Fibroblast of the conjunctiva (primary cell): ENCODE measurements around the gene SRRM2.

Experiments
- DNase-seq: peaks from one replicate; pipeline ENCODE4 v3.0.0-alpha.2; 2010; ENCODE audit warnings: low read depth

The SRRM2 gene

DNA sequence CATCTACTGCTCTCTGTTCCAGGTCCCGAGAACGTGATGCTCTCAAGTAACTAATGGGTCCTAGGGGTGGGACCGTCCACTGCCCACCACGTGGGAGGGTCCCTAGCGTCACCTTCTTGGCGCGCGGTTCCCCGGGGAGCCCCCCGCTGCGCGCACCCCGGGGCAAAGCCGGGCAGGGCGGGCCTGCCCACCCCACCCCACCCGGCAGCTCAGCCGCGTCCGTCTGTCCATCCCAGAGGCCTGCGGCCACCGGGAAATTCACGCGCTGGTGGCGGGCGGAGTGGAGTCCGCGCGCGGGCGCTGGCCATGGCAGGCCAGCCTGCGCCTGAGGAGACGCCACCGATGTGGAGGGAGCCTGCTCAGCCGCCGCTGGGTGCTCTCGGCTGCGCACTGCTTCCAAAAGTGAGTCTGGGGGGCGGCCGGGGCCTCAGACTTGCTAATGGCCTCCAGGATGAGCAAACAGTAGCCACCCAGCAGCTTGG is 46.3 kb downstream of the SRRM2 start:
- no peak for DNase-seq

DNA sequence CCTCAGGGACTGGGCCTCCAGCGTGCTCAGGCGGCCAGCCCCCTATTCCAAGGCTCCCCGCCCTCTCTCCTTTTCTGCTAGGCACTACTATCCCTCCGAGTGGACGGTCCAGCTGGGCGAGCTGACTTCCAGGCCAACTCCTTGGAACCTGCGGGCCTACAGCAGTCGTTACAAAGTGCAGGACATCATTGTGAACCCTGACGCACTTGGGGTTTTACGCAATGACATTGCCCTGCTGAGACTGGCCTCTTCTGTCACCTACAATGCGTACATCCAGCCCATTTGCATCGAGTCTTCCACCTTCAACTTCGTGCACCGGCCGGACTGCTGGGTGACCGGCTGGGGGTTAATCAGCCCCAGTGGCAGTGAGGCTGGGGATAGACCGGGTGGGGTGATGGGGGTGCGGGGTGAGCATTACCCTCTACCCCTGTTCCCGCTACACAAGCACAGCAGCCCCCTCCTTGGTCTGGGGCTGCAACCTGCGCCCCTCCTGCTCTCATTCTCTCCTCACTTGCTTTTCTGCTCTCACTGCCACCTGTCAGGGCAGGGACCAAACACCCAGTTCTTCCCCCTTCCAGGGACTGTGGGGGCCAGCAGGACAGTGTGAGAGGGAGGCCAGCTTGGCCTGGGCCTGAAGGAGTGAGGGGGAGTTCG is 46.9 kb downstream of the SRRM2 start:
- DNase-seq, result no peak

- DNase-seq, result no peak
Observed at GRCh38 chr16:2799859-2800226, 47.4 kb downstream of the SRRM2 start.

GRCh38 chr16:2803545-2804195 is 51.2 kb downstream of the SRRM2 start:
- DNase-seq, result no peak

DNA sequence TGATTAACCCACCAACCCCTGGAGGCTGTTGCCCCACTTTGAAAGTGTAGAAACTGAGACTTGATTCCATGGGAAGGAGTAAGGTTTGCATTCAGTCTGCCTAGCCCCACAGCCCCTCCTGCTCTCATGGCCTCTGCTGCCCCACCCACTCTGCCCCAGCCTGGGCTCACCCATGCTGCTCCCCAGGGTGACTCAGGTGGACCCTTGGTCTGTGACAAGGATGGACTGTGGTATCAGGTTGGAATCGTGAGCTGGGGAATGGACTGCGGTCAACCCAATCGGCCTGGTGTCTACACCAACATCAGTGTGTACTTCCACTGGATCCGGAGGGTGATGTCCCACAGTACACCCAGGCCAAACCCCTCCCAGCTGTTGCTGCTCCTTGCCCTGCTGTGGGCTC is 52.3 kb downstream of the SRRM2 start:
- no peak for DNase-seq

DNA sequence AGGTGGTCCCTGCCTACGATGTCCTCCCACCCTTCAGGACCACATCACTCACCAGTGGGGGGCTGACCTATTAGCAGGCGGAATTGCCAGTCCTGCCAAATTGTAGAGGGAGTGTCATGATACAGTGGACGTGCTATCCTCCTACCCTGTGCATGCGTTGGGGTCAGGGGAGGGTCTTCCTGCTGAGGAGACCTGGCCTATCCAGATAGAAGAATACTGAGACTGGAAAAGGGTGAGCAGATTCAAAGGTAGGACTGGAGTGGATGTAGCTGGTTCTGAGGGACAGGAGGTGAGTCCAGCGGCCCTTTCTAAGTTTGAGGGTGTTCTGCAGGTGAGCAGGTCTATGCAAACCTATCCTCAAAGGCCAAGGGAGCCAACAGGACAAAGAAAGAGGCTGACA is 53.8 kb downstream of the SRRM2 start:
- no peak for DNase-seq

- DNase-seq, result no peak
Observed at GRCh38 chr16:2808181-2808580, 55.7 kb downstream of the SRRM2 start.

- no peak for DNase-seq
Observed at GRCh38 chr16:2809149-2809760, 56.8 kb downstream of the SRRM2 start.

DNA sequence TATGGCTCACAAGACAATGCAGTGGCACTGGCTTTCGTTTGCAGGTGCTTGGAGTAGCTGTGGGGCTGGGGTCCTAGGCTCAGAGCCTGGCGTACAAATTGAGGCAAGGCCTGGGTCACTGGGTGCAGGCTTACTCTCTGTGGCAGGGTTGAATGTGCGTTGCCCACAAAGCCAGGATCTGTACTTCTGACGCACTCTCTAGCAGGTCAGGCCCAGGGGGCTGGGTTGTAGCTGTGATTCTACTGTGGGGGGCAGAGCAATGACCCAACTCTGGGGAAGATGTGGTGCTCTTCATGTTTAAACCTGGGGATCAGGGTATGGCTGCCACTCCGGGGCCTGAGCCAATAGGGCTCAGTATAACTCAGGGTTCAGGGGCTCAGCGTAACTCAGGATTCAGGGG is 58.2 kb downstream of the SRRM2 start:
- no peak for DNase-seq

DNA sequence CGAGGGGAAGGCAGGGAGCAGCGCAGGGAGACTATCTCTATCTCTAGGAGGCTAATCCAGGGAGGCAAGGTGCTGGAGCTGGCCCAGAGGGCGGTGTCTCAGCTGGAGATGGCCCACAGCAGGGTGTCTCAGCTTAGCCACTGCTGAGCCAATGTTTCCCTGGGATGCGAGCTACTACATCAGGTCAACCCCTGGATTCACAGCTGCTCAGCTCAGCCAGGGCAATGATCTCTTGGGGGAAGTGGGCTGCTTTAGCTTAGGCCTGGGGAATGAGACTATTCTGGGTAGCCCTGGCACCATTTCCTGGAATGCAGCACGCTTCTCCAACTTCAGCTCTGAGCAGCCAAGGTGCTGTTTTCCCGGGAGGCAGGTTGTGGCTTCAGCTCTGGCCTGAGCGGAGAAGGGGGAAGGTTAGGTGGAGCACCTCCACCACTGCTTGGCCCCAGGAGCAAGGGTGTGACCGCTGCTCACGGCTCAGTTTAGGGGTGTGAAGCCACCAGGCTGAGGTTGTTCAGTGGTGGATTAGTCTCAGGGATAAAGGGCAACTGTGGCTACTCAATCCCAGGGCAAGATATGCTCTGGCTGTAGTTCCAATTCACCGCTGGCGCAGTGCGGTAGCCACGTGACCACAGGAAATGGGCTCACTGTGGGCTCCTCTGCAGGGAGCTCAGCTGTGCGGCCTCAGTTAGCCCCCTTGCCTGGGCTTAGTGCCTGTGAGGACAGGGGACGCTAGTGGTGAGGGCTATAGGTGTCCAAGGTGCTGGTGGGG is 59.4 kb downstream of the SRRM2 start:
- no peak for DNase-seq

DNA sequence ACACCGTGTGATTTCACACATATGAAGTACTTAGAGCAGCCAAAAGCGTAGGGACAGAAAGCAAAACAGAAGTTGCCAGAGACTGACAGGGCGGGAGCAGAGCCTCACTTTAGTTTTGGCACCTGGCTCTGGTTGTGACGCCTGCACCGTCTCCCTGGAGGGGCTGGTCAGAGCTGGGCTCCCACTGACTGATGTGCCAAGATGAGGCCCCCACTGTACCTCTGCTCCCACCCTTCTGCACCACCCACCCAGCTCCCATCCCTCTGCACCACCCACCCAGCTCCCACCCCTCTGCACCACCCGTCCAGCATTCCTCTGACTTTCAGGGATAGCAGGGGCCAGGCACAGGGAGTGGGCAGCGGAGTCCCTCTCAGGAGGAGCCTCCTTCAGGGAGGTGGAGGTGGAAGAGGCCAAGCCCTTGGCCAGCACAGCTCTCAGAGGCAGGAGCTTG is 61.4 kb downstream of the SRRM2 start:
- DNase-seq, result no peak

GRCh38 chr16:2814551-2815298 is 62.3 kb downstream of the SRRM2 start:
- DNase-seq, result no peak

GRCh38 chr16:2815299-2815771 is 62.9 kb downstream of the SRRM2 start:
- no peak for DNase-seq

DNA sequence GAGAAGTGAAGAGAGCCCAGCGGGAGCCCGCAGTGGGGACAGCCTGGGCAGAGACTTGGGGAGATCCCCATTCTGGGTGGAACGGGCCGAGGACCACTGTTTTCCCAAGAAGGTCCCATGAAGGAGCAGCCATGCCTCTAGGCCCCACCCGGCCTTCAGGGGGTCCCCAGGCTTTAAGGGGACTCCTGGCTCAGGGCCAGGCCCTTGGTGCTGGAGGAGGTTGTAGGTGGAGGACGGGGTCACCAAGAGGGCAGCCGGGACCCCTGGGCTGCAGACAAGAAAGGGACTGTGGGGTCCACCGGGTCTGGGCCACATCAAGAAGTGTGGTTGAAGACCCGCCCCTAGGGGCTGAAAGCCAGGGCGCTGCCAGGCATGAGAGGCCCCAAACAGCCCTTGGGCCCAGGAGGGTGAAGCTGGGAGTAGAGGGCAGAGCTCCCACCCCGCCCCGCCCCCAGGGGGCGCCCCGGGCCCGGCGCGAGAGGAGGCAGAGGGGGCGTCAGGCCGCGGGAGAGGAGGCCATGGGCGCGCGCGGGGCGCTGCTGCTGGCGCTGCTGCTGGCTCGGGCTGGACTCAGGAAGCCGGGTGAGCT is 64.4 kb downstream of the SRRM2 start, which contains the start of gene PRSS21:
TSS of gene PRSS21 (plus strand) at position 487 of the 589 bp plus-strand sequence. CDS start at position 519, 32 bp downstream.
- DNase-seq, result no peak

GRCh38 chr16:2817340-2818271 is 65.2 kb downstream of the SRRM2 start:
- no peak for DNase-seq

DNA sequence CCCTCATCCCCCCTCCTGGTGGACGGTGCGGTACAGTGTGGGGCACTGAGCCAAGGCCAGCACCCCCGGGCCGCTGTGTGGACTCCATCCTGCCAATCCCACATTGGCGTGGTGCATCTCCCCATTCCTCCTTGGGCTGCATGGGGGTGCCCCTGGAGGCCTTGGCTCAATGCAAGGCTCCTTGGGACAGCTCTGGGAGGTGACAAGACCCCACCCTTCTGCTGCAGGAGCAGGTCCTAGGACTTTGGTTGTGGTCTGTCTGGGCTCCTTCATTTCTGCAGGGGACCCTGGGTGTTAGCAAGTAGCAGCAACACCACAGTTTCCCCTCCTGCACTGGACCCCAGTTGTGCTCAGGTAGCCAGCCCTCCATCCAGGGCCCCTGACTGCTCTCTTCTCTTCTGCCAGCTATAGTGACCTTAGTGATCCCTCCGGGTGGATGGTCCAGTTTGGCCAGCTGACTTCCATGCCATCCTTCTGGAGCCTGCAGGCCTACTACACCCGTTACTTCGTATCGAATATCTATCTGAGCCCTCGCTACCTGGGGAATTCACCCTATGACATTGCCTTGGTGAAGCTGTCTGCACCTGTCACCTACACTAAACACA is 65.9 kb downstream of the SRRM2 start:
- no peak for DNase-seq

DNA sequence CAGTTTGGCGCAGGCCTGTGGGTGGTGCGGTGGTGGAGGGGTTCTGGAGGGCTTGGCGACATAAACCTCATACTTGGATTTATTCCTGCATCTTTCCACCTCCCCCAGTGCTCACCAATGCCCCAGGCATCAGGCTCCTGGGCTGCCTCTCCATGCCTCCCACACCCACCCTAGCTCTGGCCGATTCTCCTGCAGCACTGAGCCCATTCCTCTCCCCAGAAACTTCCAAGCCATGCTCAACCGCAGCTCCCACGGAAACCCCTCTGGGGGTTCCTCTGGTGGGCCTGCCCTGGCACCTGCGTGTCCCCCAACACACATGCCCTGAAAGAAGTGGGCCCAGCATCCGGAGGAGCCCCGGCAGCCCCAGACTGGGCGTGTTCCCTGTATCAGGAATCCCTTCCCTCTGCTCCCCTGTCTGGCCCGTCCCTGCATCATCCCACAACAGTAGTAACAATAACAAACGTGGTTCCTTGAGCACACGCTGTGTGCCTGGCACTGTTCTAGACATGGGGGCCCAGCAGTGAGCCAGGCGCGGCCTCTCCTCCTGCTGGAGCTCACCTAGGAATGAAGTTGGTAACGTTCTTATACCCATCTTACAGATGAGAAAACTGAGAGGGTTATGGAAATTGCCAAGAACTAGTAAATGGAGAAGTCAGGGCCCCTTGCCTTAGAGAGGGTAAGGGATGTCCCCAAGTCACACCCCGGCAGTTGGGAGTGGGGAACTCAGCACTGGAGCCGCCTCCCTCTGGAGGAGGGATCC is 66.9 kb downstream of the SRRM2 start:
- DNase-seq, result no peak

GRCh38 chr16:2819939-2820835 is 67.7 kb downstream of the SRRM2 start:
- DNase-seq, result no peak
